ENCODE results near the gene SH3BP2.
A peak's percentile ranks its signal among the peaks of the same experiment; 100 is the strongest.

SH3BP2 gene

DNA sequence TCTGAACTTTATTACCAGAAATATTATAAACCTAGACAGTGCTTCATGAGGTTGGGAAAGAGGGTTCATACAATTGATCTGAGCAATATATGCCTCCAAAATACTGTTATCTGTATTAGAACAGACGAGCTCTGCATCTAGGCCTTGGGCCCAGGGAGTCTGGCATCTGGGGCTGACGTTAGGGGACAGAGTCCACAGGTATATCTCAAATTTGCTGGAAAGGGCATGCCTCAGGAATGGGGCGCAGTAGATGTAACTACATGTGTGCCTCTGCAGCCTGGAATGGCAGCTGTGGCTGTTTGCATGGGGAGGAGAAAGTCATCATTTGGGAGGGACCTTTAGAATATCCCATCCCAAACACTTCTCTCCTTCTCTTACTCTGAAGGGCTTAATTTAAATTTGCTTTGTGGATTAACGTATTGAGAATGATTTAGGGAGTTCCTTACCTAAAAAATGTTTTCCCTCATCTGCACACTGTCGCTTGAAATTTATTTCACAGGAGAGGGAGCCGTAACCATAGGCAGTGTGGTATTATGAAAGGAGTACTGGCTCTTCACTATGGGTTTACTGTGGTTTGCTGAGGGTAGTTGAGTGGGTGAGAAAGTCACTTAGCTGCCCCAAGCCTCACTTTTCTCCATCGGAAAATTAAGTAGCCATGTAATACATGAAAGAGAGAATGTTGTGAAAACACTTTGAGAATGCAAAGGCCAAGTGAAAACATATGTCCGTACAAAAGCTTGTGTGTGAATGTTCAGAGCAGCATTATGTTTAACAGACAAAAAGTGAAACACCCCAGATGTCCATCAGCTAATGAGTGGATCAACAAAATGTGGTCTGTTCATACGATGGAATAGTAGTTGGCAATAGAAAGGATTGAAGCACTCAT lies 56.6 kb downstream of the SH3BP2 start:
- Histone ChIP-seq H3K79me2 (ENCODE audit: control insufficient read depth, low read length) (peaks cover 69% of the 10 kb centered on the region), H3K27me3 (ENCODE audit: control insufficient read depth, low read length) (peaks cover 29% of the 10 kb centered on the region), H3K9me3 (ENCODE audit: control insufficient read depth, insufficient read depth, low read length) (no peaks in the 10 kb centered on the region), H3K36me3 (ENCODE audit: control insufficient read depth, low read length) (peaks cover 10% of the 10 kb centered on the region), H3K4me1 (ENCODE audit: control insufficient read depth, low read length) (peaks cover 70% of the 10 kb centered on the region), H4K20me1 (ENCODE audit: control insufficient read depth, insufficient read depth, low read depth, low read length) (peaks cover 43% of the 10 kb centered on the region), H3F3A (ENCODE audit: control insufficient read depth, insufficient read depth) (peaks cover 41% of the 10 kb centered on the region), H3K27ac (ENCODE audit: low read depth, low read length) (no peak overlapping the region), H3K9me2 (replicated peaks; ENCODE audit: control insufficient read depth, low read length) (no peaks in the 10 kb centered on the region), H3K4me3 (ENCODE audit: low read length) (no peak overlapping the region), H3K4me2 (ENCODE audit: low read length) (no peak overlapping the region)
- TF ChIP-seq EZH2phosphoT487 (IDR thresholded peaks at IDR 0.05; ENCODE audit: borderline replicate concordance, low read length), result no peak
- TF ChIP-seq, protein P1, sequence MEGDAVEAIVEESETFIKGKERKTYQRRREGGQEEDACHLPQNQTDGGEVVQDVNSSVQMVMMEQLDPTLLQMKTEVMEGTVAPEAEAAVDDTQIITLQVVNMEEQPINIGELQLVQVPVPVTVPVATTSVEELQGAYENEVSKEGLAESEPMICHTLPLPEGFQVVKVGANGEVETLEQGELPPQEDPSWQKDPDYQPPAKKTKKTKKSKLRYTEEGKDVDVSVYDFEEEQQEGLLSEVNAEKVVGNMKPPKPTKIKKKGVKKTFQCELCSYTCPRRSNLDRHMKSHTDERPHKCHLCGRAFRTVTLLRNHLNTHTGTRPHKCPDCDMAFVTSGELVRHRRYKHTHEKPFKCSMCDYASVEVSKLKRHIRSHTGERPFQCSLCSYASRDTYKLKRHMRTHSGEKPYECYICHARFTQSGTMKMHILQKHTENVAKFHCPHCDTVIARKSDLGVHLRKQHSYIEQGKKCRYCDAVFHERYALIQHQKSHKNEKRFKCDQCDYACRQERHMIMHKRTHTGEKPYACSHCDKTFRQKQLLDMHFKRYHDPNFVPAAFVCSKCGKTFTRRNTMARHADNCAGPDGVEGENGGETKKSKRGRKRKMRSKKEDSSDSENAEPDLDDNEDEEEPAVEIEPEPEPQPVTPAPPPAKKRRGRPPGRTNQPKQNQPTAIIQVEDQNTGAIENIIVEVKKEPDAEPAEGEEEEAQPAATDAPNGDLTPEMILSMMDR (IDR thresholded peaks at IDR 0.05; ENCODE audit: low read depth, low read length, poor library complexity, severe bottlenecking), result no peak

DNA sequence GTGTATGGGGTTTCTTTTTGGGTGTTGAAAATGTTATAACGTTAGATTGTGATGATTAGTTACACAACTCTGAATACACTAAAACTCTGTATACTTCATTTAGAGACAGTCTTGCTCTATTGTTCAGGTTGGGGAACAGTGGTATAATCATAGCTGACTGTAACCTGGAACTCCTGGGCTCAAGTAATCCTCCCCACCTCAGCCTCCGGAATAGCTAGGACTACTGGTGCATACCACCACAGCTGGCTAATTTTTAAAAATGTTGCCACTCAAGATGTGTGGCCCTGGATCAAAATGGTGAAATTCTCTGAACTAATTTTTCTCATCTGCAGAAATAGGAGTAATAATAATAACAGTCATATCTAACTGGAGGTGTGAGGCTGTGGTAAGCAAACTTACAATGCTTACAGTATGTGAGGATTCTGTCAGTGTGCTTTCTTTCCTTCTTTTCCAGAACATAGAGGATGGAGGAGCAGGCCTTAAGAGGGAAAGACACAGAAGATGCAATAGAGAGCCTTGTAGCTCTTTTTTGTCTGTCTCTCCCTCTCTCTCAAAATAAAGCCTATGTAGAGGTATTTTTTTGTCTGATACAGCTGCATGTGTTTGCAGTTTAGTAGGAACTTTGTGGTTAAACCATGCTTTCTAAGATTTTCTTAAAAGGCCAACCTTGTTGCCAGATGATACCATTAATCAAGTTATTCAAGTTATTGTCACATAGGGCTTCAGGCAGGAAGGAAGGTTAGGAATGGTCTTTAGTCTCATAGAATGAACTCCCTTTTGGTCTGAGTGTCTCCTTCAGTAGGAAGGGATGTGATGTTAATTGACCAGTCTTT lies 58.3 kb downstream of the SH3BP2 start:
- 0 out of 2 replicates have a peak, but pooled peaks have one; percentile 52 for TF ChIP-seq EZH2phosphoT487 (IDR thresholded peaks at IDR 0.05; ENCODE audit: borderline replicate concordance, low read length)
- TF ChIP-seq, protein P1 (IDR thresholded peaks at IDR 0.05; ENCODE audit: low read depth, low read length, poor library complexity, severe bottlenecking), result no peak
- Histone ChIP-seq H3K27me3 (ENCODE audit: control insufficient read depth, low read length) (peaks cover 18% of the 10 kb centered on the region), H3K36me3 (ENCODE audit: control insufficient read depth, low read length) (peaks cover 13% of the 10 kb centered on the region), H3F3A (ENCODE audit: control insufficient read depth, insufficient read depth) (peaks cover 34% of the 10 kb centered on the region), H3K27ac (ENCODE audit: low read depth, low read length) (no peak overlapping the region), H4K20me1 (ENCODE audit: control insufficient read depth, insufficient read depth, low read depth, low read length) (peaks cover 38% of the 10 kb centered on the region), H3K9me3 (ENCODE audit: control insufficient read depth, insufficient read depth, low read length) (no peaks in the 10 kb centered on the region), H3K4me2 (ENCODE audit: low read length) (peak overlapping the region; percentile 37), H3K4me1 (ENCODE audit: control insufficient read depth, low read length) (peaks cover 56% of the 10 kb centered on the region), H3K4me3 (ENCODE audit: low read length) (peak overlapping the region; percentile 26), H3K9me2 (replicated peaks; ENCODE audit: control insufficient read depth, low read length) (no peaks in the 10 kb centered on the region), H3K79me2 (ENCODE audit: control insufficient read depth, low read length) (peaks cover 62% of the 10 kb centered on the region)

DNA sequence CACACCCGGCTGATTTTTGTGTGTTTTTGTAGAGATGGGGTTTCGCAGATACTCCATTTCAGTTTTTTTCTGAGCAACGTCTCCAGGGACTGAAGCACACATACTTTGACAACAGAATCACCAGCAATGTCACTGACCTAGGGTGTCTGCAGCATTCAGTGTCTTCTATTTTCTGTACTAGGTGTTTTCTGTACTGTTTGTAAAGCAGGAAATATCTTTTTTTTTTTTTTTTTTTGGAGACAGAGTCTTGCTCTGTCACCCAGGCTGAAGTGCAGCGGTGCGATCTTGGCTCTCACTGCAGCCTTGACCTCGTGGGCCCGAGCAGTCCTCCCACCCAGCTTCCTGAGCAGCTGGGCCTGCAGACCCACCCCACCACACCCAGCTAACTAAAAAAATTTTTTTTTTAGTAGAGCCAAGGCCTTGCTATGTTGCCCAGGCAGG lies 59.6 kb downstream of the SH3BP2 start:
- peak overlapping the region; percentile 37 for H3K4me2 ChIP-seq (ENCODE audit: low read length)
- no peak for TF ChIP-seq EZH2phosphoT487 (IDR thresholded peaks at IDR 0.05; ENCODE audit: borderline replicate concordance, low read length)
- peaks cover 17% of the 10 kb centered on the region for H3K27me3 ChIP-seq (ENCODE audit: control insufficient read depth, low read length)
- no peaks in the 10 kb centered on the region for H3K9me3 ChIP-seq (ENCODE audit: control insufficient read depth, insufficient read depth, low read length)
- peaks cover 31% of the 10 kb centered on the region for H4K20me1 ChIP-seq (ENCODE audit: control insufficient read depth, insufficient read depth, low read depth, low read length)
- peak overlapping the region; percentile 16 for H3K27ac ChIP-seq (ENCODE audit: low read depth, low read length)
- peaks cover 48% of the 10 kb centered on the region for H3K4me1 ChIP-seq (ENCODE audit: control insufficient read depth, low read length)
- H3K4me3 ChIP-seq (ENCODE audit: low read length), result peak overlapping the region; percentile 35
- H3K79me2 ChIP-seq (ENCODE audit: control insufficient read depth, low read length), result peaks cover 57% of the 10 kb centered on the region
- peaks cover 32% of the 10 kb centered on the region for H3F3A ChIP-seq (ENCODE audit: control insufficient read depth, insufficient read depth)
- H3K9me2 ChIP-seq (replicated peaks; ENCODE audit: control insufficient read depth, low read length), result no peaks in the 10 kb centered on the region
- peaks cover 13% of the 10 kb centered on the region for H3K36me3 ChIP-seq (ENCODE audit: control insufficient read depth, low read length)

Measured in DOHH2 (cell line).